HFFc6 (cell line): ENCODE measurements around the gene NCOA3. TPM values are rescaled to one million over a fixed set of nuclear protein-coding genes. Genes with fewer than 3 reads are reported as not detected.

Experiments used
- DNase-seq: peaks from one replicate; pipeline ENCODE4 v3.0.0-alpha.2; 2018
- H3K27ac Mint-ChIP-seq: 2 replicates; pipeline ENCODE4 v1.8.0; 2020; ENCODE audit warnings: mild to moderate bottlenecking, mixed read lengths
- H3K27me3 Mint-ChIP-seq: 2 replicates; pipeline ENCODE4 v1.8.0; 2021; ENCODE audit warnings: mild to moderate bottlenecking, moderate library complexity, mixed read lengths; ENCODE audit not compliant: insufficient read depth
- H3K36me3 Mint-ChIP-seq: 2 replicates; pipeline ENCODE4 v1.8.0; 2021; ENCODE audit warnings: low read depth, mixed read lengths
- H3K4me1 Mint-ChIP-seq: 2 replicates; pipeline ENCODE4 v1.8.0; 2020; ENCODE audit warnings: low read depth, mixed read lengths
- H3K4me3 Mint-ChIP-seq: 2 replicates; pipeline ENCODE4 v1.8.0; 2020; ENCODE audit warnings: mild to moderate bottlenecking, moderate library complexity, mixed read lengths
- H3K9me3 Mint-ChIP-seq: 2 replicates; pipeline ENCODE4 v1.8.0; 2020; ENCODE audit warnings: mild to moderate bottlenecking, mixed read lengths
- total RNA-seq, 6 experiments: library from RNA; stranded (reverse); fragmentation: NEBNext Ultra II Directional; extraction: Animal tissue kit (Norgen Biotek cat#: 25700); gene quantifications; 2 replicates in 1 of 6; 3 replicates in 5 of 6; pipeline ENCODE4 v1.2.3, GENCODE V29; 2021
- TF ChIP-seq, protein P1 (sequence below): fragments of 200-600 bp; sonication (generic); IDR thresholded peaks from 2 replicates; pipeline ENCODE4 v1.5.0; 2021; ENCODE audit warnings: antibody characterized with exemption, mild to moderate bottlenecking

The NCOA3 gene
- total RNA-seq, 6 experiments from 2014 or later: 28.6 to 40.9 (median 32.7) TPM

GRCh38 chr20:47618479-47618878 lies 116.8 kb downstream of the NCOA3 start:
- peaks cover 6% of the 10 kb centered on the region; the same call in 1 of the 2 replicates for H3K36me3 Mint-ChIP-seq
- H3K27me3 Mint-ChIP-seq: no peaks in the 10 kb centered on the region; the same call in none of the 2 replicates
- no peak overlapping the region for H3K4me3 Mint-ChIP-seq
- DNase-seq: no peak
- no peak overlapping the region for H3K27ac Mint-ChIP-seq
- H3K4me1 Mint-ChIP-seq: peaks cover 16% of the 10 kb centered on the region
- TF ChIP-seq, protein P1, sequence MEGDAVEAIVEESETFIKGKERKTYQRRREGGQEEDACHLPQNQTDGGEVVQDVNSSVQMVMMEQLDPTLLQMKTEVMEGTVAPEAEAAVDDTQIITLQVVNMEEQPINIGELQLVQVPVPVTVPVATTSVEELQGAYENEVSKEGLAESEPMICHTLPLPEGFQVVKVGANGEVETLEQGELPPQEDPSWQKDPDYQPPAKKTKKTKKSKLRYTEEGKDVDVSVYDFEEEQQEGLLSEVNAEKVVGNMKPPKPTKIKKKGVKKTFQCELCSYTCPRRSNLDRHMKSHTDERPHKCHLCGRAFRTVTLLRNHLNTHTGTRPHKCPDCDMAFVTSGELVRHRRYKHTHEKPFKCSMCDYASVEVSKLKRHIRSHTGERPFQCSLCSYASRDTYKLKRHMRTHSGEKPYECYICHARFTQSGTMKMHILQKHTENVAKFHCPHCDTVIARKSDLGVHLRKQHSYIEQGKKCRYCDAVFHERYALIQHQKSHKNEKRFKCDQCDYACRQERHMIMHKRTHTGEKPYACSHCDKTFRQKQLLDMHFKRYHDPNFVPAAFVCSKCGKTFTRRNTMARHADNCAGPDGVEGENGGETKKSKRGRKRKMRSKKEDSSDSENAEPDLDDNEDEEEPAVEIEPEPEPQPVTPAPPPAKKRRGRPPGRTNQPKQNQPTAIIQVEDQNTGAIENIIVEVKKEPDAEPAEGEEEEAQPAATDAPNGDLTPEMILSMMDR: no peak
- H3K9me3 Mint-ChIP-seq: no peaks in the 10 kb centered on the region

- peak; percentile 71 for DNase-seq
- H3K4me1 Mint-ChIP-seq: peaks cover 16% of the 10 kb centered on the region
- H3K27me3 Mint-ChIP-seq: no peaks in the 10 kb centered on the region; the same call in none of the 2 replicates
- H3K27ac Mint-ChIP-seq: no peak overlapping the region
- H3K4me3 Mint-ChIP-seq: no peak overlapping the region
- no peaks in the 10 kb centered on the region for H3K9me3 Mint-ChIP-seq
- TF ChIP-seq, protein P1: peak; percentile 97
- peaks cover 6% of the 10 kb centered on the region; the same call in 1 of the 2 replicates for H3K36me3 Mint-ChIP-seq
Observed at GRCh38 chr20:47620808-47621805, 119.4 kb downstream of the NCOA3 start.

DNA sequence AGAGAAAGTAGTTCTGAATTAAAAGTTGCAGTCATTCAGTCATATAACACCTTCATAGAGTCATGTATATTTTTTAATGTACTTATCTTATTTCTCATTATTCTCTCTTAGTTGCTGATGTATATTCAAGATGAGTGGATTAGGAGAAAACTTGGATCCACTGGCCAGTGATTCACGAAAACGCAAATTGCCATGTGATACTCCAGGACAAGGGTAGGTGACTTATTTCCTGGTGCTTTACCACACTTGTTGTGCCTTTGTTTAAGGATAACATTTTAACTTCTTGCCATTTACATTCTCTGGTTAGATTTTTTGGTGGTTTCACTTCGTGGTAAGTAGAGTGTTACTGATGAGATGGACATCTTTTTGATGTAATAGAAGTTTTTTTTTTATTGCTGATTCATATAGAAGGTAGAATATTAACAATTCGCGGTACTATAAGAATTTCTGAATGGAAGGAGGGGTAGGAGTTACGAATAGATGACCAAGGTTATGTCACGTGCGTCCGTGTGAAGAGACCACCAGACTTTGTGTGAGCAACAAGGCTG lies 120.5 kb downstream of the NCOA3 start:
- peak overlapping the region; percentile 33; the same call in 1 of the 2 replicates for H3K27ac Mint-ChIP-seq
- H3K9me3 Mint-ChIP-seq: no peaks in the 10 kb centered on the region
- H3K27me3 Mint-ChIP-seq: no peaks in the 10 kb centered on the region; the same call in none of the 2 replicates
- peaks cover 11% of the 10 kb centered on the region for H3K36me3 Mint-ChIP-seq
- peaks cover 16% of the 10 kb centered on the region for H3K4me1 Mint-ChIP-seq
- DNase-seq: no peak
- H3K4me3 Mint-ChIP-seq: no peak overlapping the region
- TF ChIP-seq, protein P1: no peak

- TF ChIP-seq, protein P1: peak; percentile 60
- Mint-ChIP-seq H3K27me3 (no peaks in the 10 kb centered on the region; the same call in 1 of the 2 replicates), H3K4me1 (peaks cover 16% of the 10 kb centered on the region), H3K9me3 (no peaks in the 10 kb centered on the region), H3K36me3 (peaks cover 19% of the 10 kb centered on the region), H3K4me3 (no peak overlapping the region), H3K27ac (no peak overlapping the region)
- no peak for DNase-seq
Observed at GRCh38 chr20:47623206-47623605, 121.5 kb downstream of the NCOA3 start.

DNA sequence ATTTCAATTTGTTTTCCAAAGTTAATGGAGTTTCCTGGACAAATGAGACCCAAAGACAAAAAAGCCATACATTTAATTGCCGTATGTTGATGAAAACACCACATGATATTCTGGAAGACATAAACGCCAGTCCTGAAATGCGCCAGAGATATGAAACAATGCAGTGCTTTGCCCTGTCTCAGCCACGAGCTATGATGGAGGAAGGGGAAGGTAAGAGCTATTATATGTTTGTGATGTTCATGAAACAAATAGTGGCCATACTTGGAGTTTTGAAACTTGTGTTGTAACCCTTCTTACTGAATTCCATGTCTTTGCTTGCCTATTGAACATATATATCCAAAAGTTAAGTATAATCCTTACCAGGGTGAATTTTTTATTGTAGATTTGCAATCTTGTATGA lies 125.9 kb downstream of the NCOA3 start:
- Mint-ChIP-seq H3K36me3 (peaks cover 21% of the 10 kb centered on the region), H3K27ac (no peak overlapping the region)

More for the DNA sequence above, 125.9 kb downstream of the NCOA3 start:
- Mint-ChIP-seq H3K4me1 (peaks cover 4% of the 10 kb centered on the region), H3K9me3 (no peaks in the 10 kb centered on the region), H3K4me3 (no peak overlapping the region), H3K27me3 (no peaks in the 10 kb centered on the region; the same call in none of the 2 replicates)
- no peak for DNase-seq
- TF ChIP-seq, protein P1: no peak
